ENCODE results near the gene ADPRH. TPM values are rescaled to one million over a fixed set of nuclear protein-coding genes. Genes with fewer than 3 reads are reported as not detected.

The ADPRH gene
- total and polyA plus RNA-seq, 10 of the 15 experiments (the other 5 are each of a cell fraction or from before 2014, with no cell fraction given) = 2.3 to 32.6 (median 19.0) TPM

- TF ChIP-seq, protein P1, sequence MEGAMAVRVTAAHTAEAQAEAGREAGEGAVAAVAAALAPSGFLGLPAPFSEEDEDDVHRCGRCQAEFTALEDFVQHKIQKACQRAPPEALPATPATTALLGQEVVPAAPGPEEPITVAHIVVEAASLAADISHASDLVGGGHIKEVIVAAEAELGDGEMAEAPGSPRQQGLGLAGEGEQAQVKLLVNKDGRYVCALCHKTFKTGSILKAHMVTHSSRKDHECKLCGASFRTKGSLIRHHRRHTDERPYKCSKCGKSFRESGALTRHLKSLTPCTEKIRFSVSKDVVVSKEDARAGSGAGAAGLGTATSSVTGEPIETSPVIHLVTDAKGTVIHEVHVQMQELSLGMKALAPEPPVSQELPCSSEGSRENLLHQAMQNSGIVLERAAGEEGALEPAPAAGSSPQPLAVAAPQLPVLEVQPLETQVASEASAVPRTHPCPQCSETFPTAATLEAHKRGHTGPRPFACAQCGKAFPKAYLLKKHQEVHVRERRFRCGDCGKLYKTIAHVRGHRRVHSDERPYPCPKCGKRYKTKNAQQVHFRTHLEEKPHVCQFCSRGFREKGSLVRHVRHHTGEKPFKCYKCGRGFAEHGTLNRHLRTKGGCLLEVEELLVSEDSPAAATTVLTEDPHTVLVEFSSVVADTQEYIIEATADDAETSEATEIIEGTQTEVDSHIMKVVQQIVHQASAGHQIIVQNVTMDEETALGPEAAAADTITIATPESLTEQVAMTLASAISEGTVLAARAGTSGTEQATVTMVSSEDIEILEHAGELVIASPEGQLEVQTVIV (IDR thresholded peaks at IDR 0.05; ENCODE audit: borderline replicate concordance, partially characterized antibody) = no peak
- TF ChIP-seq SUPT20H (IDR thresholded peaks at IDR 0.05; ENCODE audit: borderline replicate concordance, control insufficient read depth, low read depth, low read length) (no peak), ZNF217 (IDR thresholded peaks at IDR 0.05) (0 out of 2 replicates have a peak, but pooled peaks have one; percentile 23), TCF3 (IDR thresholded peaks at IDR 0.05; ENCODE audit: borderline replicate concordance, insufficient read depth, low read depth, low read length) (no peak), ASH2L (IDR thresholded peaks at IDR 0.05; ENCODE audit: borderline replicate concordance, low read depth) (0 out of 2 replicates have a peak, but pooled peaks have one; percentile 18), MXI1 (IDR thresholded peaks at IDR 0.05; ENCODE audit: low read depth, low read length) (no peak), JUND (IDR thresholded peaks at IDR 0.05; ENCODE audit: low read depth, low read length) (no peak), YBX1 (IDR thresholded peaks at IDR 0.05) (no peak), MTA2 (IDR thresholded peaks at IDR 0.05; ENCODE audit: low read depth) (no peak; the same call in none of the 2 replicates), MAX (IDR thresholded peaks at IDR 0.05; ENCODE audit: low read depth, low read length) (no peak), SMARCA5 (IDR thresholded peaks at IDR 0.05) (no peak), TBL1XR1 (IDR thresholded peaks at IDR 0.05; ENCODE audit: low read depth, low read length) (no peak), RUNX3 (IDR thresholded peaks at IDR 0.05; ENCODE audit: low read length) (peak; percentile 57), CHD4 (IDR thresholded peaks at IDR 0.05) (no peak), ATF7 (IDR thresholded peaks at IDR 0.05; ENCODE audit: low read depth) (no peak), FOXK2 (IDR thresholded peaks at IDR 0.05) (no peak), SKIL (IDR thresholded peaks at IDR 0.05; ENCODE audit: low read depth, poor library complexity, severe bottlenecking) (no peak), ZBTB40 (IDR thresholded peaks at IDR 0.05; ENCODE audit: borderline replicate concordance) (no peak), HDAC6 (IDR thresholded peaks at IDR 0.05; ENCODE audit: unreplicated experiment) (no peak), CREM (IDR thresholded peaks at IDR 0.05; ENCODE audit: low read depth) (no peak), RELA (IDR thresholded peaks at IDR 0.05; ENCODE audit: borderline replicate concordance, partially characterized antibody) (peak; percentile 53), POLR2A (IDR thresholded peaks at IDR 0.05; ENCODE audit: low read depth, low read length) (no peak), PML (IDR thresholded peaks at IDR 0.05; ENCODE audit: low read length) (no peak), TCF7 (IDR thresholded peaks at IDR 0.05; ENCODE audit: borderline replicate concordance) (no peak), RBBP5 (conservative IDR thresholded peaks at IDR 0.05) (no peak), ZNF622 (IDR thresholded peaks at IDR 0.05) (no peak)
These were observed 49.1 kb downstream of the ADPRH start (continued) for GRCh38 chr3:119628390-119628789.
